GM21786 (cell line): ENCODE results near the gene NSL1.

Source experiments
- ATAC-seq: cut with Tn5 transposase; IDR thresholded peaks from one replicate; pipeline ENCODE4 v1.9.1; 2021; ENCODE audit not compliant: unreplicated experiment

NSL1 gene

GRCh38 chr1:212688341-212689047 is 103.1 kb downstream of the NSL1 start:
- no peak for ATAC-seq

GRCh38 chr1:212687811-212688210 is 103.8 kb downstream of the NSL1 start:
- ATAC-seq, result no peak

GRCh38 chr1:212686591-212686990 is 105.0 kb downstream of the NSL1 start:
- ATAC-seq, result no peak

GRCh38 chr1:212686069-212686468 is 105.5 kb downstream of the NSL1 start:
- no peak for ATAC-seq

- no peak for ATAC-seq
These were observed 106.1 kb downstream of the NSL1 start for GRCh38 chr1:212685429-212685828.

GRCh38 chr1:212684521-212685090 is 107.0 kb downstream of the NSL1 start:
- ATAC-seq, result no peak

- no peak for ATAC-seq
These were observed 107.5 kb downstream of the NSL1 start for GRCh38 chr1:212684076-212684475.

- peak; percentile 70 for ATAC-seq
These were observed 108.2 kb downstream of the NSL1 start for GRCh38 chr1:212683357-212683722.

- ATAC-seq, result no peak
These were observed 110.7 kb downstream of the NSL1 start for GRCh38 chr1:212680680-212681389.

- peak; percentile 63 for ATAC-seq
These were observed 112.8 kb downstream of the NSL1 start for GRCh38 chr1:212678456-212679410.

GRCh38 chr1:212677573-212677972 is 114.0 kb downstream of the NSL1 start:
- ATAC-seq, result no peak

- ATAC-seq, result no peak
These were observed 114.4 kb downstream of the NSL1 start for GRCh38 chr1:212677136-212677535.
